GM18868 (cell line): Measurements from ENCODE around the gene AP1AR.

Source experiments
- ATAC-seq: cut with Tn5 transposase; IDR thresholded peaks from one replicate; pipeline ENCODE4 v1.9.1; 2021; ENCODE audit warnings: mild to moderate bottlenecking, moderate library complexity; ENCODE audit not compliant: unreplicated experiment

Gene AP1AR

DNA sequence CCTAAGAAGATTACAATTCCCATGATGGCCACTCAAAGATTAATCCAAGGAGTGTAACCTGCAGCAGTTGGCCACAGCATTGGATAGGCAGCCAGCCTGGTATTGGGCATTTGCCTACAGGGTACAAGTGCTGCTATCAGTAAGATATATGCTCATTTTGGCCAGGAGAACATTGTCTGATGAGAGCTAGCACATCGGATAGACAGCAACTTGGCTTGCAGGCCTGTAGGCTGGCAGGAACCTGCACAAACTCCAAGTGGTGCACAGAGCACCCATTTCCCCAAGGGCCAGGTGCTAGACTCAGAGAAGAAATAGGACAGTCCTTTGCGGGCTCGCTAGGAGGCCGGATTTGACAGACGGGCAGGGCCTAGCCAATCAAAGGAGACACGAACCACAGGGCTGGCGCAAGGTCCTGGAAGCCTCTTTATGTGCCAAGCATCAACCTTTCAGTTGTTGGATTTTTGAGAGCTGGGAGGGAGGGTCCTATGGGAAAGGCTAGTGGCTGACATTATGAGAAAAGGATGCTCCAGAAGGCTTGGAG, 11.7 kb upstream of the AP1AR start:
- ATAC-seq = no peak

DNA sequence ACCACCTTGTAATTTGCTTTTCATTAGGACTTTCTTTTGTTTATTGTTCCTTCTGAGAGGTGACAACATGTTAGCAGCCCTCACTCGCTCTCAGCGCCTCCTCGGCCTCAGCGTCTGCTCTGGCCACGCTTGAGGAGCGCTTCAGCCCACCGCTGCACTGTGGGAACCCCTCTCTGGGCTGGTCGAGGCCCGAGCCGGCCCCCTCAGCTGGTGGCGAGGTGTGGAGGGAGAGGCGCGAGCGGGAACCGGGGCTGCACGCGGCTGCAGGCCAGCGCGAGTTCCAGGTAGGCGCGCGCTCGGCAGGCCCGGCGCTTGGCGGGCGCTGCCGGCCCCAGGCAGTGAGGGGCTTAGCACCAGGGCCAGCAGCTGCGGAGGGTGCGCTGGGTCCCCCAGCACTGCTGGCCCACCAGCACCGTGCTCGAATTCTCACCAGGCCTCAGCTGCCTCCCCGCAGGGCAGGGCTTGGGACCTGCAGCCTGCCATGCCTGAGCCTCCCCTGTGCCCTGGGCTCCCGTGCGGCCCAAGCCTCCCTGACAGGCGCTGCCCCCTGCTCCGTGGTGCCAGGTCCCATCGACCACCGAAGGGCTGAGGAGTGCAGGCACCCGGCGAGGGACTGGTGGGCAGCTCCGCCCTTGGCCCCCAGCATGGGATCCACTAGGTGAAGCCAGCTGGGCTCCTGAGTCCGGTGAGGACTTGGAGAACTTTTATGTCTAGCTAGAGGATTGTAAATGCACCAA, 9.2 kb upstream of the AP1AR start:
- no peak for ATAC-seq

DNA sequence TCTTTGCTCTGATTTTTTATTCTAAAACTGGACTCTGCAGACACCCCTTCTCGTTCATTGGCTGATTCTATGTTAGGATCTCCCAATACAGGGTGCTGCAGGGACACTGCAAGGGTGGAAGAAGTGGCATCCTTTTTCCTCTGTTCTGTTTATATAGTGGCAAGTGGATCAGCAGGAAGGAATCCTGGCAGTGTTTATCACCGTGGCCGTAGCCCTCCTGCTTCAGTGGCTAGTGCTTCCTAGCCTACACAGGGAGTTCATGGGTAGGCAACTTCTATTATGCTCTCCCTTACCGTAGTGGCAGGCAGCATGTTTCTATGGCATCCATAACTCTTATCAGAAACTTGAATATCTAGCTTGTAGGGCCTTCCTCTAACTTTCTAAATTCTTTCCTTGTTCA, 6.4 kb upstream of the AP1AR start:
- ATAC-seq = no peak

DNA sequence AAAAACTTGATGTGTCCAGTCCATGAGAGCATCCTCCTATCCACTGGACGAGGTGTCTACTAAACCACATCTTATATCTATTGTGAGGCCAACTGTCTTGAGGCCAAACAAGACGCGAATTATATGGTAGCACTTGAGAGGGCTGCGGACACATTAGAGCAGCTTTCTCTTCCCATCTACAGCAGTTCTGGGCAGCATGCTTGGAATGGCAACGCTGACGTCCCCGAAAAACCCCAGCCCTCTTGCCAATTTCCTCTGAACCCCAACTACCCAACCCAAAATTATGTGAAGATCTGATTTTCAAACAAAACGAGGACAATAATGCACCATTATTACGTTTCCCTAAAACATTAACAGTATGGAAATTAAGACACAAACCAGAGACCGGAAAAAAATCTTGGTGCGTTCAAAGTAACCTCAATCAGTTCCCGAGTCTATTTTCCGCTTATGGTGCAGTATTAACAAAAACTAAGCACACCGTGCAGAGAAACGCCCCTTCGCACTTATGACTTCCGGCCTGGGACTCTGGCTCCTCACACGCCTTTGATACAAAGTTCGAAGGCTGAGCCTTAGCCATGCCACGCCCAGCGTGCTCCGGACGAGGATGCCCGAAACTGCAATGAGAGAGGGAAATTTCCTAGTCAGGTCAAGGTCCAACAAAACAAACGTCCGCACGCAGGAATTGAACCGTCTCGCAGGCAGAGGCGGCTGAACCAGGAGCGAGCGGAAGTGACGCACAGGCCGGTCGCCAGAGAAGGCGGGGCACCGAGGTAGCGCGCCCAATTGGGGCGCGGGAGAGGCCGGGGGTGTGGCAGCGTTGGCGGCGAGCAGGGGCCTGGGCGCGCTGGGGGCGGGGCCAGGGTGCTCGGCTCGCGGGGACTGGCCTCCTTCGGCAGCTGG, 458 bp upstream of the AP1AR start:
- peak; percentile 82 for ATAC-seq

DNA sequence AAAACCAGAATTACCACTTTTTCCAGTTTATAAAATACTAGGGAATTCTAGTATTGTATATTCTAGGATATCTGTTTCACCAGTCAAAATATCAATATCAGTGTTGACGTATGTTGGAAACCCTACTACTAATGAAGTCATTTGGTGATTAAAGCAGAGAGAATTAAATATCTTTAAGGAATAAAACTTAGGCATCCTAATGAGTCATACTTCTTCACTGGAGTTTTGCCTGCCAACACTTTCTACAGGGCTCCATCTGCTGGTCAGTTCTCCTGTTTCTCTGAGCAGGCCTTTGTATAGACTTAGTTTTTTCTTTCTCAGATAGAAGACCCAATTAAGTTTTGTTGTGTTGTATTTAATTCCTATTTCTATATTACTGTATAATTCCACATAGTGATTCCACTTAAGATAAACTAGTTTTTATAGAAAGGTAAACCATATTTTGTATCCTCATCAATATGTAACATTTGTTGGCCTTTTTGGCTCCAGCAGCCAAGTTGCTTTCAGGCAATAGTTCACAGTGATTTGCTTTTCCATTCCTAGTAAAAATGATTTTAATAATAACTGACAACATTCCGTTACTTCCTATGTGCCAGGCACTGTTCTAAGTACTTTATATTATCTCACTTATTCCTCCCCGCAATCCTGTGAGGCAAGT, 3.5 kb downstream of the AP1AR start:
- no peak for ATAC-seq

DNA sequence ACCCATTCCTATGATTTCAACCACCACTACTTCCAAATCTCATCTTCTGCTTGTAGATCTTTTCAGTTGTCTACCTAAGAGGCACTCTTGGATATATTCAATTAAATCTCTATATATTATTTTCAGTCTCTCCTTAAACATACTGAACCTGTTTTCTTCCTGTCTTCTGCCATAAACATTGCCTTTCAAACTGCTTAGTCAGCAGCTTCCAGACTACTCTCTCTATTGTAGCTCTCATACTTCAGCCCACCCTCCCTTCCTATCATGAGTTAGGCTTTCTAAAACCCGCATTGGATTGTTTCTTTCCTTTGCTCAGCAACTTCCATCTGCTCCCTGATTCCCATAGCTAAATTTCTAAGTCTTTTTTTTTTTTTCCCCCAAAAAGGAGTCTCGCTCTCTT, 4.5 kb downstream of the AP1AR start:
- ATAC-seq = no peak

DNA sequence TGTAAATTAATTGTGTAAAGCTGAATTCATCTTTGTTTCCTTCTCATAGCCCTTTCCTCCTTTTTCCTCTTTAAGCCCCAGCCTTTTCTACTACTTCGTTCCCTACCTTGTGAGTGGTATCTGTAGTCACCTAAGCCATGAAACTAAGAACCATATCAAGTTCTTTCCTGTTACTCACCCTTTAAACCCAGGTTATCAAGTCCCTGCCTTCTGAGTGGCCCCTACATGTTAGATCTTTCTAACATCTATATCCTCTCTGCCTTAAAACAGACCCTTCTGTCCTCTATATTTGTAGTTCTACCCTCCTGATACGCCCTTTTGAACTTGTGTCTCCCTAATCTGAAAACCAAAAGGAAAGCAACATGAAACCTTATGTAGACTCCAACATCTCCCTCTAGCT, 7.2 kb downstream of the AP1AR start:
- ATAC-seq = no peak

DNA sequence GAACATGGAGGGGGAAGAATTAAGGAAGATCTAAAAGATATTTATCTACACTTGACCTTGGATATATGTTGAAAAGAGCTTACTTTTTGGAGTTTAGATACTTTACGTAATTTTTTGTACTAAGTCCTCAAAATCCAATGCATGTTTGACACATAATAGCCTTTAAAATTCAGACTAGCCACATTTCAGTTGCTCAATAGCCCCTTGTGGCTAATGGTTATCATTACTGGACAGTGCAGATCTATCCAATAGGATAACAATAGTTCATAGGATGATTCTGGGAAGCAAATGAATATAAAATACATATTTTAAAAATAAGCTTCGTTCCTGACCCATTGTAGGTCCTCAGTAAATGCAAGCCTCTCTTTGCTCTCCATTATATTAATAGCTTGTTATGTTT, 13.8 kb downstream of the AP1AR start:
- no peak for ATAC-seq

DNA sequence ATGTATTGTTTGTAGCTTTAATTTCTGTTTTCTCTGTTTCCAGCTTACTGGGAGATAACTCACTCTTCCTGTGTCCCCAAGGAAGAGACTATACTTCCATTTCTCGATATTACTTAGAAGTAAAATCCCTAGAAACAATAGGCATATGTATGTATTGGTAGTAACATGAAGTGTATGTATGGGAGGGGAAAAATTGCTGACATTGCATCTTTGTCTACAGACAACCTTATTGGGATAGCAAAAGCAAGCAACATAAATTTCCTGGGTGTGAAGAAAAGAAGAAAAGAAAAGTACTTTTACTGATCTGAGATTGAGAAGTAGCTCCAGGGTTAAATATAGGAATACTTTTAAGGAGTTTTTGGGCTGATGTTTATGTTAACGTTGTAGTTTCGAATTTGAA, 15.4 kb downstream of the AP1AR start:
- no peak for ATAC-seq

DNA sequence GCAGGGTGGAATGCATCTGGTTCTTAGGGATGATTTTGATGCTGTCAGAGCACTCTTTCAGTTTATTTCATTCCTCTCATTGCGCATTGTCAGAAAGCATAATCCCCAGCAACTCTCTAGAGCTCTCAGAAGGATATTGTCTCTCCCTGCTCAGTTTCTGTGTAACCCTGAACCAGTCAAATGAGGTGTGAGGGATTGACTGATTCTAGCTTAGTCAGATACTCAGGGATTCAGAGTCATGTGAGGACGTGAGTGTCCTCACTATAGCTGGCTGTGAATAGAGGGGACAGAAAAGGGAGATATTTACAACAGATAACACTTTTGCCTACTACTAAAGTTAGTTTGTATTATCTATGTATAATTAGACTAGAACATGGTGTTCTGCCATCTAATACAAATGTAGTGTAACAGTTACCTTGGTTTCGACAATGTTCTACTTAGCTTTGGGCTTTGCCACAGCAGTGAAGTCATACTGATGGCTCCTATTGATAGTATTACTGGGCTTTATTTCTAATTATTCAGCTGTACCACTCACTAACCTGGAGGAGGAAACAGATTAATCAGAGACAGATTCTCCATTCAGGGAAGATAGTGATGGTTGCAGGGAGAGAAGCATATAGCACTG, 19.5 kb downstream of the AP1AR start:
- no peak for ATAC-seq

DNA sequence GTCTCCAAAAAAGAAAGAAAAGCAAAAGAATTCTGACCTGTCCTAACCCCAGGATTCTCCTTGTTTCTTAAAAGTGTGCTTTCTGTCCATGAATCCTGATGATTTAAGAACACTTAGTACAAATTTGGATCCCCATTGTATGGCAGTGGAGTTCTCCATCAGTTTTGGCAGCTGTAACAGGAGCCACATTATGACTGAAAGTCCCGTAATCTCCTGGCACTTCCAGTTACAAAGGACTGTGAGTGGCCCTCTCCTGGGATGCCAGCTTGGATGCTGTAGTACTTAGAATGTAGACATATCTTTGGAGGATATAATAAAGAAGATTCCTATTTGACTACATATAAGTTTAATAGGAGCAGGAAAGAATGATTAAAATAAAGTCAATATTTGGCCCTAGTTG, 20.6 kb downstream of the AP1AR start:
- no peak for ATAC-seq

DNA sequence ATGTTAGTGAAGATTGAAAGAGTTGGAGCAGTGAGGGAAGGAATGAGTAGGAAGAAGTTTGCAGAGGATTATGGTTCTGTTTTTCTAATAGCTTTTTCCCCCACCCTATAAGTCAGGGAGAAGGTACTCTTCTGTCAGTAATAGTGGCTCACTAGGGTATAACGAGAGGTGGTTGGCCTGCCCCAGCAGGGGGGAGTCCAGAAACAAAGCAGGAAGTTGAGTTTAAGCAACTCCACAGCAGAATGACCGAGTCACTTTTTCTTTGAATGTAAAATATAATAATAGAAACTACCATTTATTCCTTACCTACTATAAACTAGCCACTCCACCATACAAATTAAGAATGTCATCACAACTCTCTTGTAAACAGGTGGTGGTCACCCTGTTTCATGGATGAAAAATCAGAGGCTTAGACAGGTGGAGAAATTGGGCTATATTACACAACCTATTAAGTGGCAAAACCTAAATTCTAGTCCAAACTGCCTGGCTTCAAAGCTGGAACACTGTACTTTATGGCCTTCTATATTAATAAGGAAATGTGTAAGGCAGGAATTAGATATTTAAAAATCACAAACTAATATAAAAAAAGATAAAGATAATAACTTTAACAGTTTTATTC, 21.9 kb downstream of the AP1AR start:
- peak; percentile 98 for ATAC-seq

DNA sequence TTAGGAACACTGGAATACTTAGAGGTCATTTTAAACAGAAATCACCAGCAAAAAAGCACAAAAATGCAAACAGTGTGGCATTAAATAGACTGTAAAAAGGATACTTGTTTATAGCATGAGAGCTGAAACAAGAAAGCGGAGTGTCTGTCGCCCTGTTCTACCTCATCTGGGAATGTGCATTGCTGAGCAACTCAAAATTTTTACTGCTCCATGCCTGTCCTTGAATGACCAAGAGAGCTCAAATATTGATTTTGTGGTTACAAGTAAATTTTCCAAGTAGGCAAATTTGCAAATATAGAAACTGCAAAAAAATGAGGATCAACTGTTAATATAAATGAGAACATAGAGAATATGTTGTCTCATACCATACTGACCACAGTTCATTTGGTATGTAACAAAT, 25.5 kb downstream of the AP1AR start:
- no peak for ATAC-seq

DNA sequence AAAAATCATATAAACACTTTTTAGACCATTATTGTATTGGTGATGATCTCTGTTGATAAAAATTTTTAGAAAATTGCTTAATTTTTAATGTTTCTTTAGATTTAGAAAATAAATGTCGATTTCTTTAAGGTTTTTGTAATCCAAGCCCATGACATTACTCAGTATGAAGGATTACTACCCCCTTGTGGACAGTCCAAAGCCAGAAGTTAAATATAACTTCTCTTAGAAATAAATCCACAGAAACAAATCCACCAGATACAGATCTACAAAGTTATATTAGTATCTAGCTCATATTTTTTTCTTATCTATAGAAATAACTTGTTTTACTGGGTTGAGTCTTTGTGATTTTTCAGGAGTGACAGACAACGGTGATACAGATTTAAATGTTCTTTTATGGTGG, 35.2 kb downstream of the AP1AR start:
- ATAC-seq = no peak

DNA sequence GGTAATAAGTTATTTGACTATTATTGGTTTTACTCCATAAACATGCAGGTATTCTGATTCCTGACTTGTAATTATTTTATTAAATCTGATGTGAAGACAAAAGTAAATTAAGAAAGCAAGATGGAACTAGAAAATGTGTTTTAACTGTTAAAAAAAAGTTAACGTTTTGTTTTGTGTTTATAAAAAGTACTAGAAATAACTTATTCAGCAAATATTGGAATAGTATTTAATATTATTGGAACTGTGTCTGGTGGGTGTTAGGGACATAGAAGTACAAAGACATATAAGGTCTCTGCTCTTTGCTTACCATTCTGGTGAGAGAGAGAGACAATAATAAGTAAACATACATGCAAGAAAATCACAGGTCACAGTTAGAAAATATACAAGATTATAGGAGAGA, 38.5 kb downstream of the AP1AR start:
- ATAC-seq = no peak

DNA sequence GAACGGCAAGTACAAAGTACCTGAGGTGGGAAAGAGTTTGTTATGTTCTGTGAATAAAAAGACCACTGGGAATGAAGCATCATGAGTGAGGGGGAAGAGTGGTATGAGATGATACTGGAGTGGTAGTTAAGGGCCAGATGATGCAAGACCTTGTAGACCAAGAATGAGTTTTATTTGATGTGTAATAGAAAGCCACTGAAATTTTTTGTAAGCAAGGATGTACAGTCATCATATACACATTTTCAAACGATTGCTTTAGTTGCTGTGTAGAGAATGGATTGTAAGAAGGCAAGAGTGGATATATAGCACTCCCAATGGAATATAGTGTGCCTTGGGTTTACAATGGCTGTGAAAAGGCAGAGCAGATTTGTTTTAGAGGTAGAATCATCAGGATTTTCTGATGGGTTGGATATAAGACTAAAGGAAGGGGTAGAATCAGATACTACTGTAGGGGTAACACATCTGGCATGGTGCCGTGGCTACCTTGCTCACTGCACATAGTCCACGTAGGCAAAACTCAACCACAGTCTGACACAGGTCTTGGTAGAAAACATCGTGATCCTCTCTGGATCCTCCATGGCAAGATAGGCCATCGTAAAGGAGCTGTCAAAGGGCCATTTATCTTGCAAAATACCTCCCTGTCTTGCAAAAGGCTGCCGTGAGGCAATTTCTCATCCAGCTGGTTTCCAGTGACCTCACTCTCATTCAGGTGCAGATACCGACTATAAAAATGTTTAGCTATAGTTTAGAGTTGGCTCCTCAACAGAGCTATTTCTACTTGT, 39.2 kb downstream of the AP1AR start:
- ATAC-seq = no peak

DNA sequence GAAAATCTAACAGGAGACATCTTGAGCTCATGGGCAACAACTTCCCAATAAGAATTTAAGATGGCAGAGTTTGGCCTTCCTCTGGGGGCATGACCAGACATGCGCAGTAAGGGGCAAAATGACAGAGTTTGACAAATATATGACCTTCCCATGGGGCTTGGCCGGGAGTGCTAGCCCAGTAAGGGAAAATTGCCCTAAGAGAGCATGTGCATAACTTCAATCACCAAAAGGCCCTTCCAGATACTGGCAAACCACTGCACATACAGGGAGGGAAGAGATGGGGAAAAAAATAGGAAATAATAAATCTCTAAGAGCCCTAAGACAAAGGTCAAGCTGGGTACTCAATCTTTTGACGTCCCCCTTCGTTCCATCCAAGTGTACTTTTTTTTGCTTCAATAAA, 40.7 kb downstream of the AP1AR start:
- no peak for ATAC-seq

DNA sequence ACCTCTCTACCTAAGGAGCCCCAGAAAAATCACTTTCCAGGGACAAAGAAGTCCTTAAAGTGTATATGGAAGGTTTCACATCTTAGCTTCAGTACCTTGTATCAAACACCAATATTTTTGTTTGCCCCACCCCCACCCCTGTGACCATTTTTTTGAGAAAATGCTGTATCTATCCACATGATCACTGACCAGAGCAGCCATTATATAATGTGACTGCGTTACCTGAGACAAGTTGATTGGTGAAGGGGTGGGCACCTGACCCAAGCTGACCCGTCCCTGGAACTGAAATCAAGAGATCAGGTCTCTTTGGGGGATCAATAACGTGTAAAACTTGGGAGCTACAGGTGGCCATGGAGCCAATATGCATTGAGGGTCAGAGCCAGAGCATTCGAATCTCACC, 43.4 kb downstream of the AP1AR start:
- no peak for ATAC-seq

DNA sequence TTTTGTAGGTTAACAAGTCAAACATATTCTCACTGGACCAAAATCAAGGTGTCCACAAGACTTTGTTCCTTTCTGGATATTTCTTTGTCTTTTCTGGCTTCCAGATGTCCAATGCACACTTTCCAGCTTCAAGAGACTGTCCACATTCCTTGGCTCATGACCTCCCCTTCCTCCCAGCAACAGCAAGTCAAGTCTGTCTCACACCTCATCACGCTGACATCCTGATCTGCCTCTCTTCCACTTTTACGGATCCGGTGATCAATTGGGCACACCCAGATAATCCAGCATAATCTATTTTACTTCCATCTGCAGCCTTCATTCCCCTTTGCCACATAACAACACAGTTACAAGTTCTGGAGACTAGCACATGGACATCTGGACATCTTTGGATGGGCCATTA, 44.5 kb downstream of the AP1AR start:
- no peak for ATAC-seq

DNA sequence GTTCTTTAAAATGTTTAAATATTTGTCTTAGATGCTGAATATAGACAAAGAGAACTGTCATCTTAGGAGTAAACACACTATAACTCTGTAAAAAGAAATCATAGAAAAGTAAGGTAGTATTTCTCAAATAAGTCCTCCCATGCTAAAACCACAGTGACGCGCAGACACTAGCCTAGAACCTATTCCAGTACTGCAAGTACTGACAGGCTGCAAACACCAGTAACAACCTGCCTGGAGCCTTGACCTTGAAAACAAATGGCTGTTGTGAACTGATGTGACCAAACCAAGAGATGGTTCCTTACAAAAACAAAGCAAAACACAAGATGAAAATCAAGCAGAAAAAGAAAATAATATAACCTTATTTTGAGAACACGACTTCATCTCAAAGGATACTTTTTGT, 45.6 kb downstream of the AP1AR start:
- no peak for ATAC-seq
